BLaER1 treated with 17β-estradiol and CSF1 and Interleukin-3, amounts not matched to agents 10 nM and 100 nM (cell line): ENCODE measurements around the gene DIAPH2.

Experiments used
- H3K27ac ChIP-seq, 11 experiments: shearing (Covaris generic); formaldehyde crosslinking; 2 replicates each; pipeline ENCODE4 v1.8.1; 2022
- H3K27me3 ChIP-seq, 11 experiments: shearing (Covaris generic); formaldehyde crosslinking; 2 replicates each; pipeline ENCODE4 v1.8.1; 2022
- H3K36me3 ChIP-seq, 11 experiments: shearing (Covaris generic); formaldehyde crosslinking; 2 replicates each; pipeline ENCODE4 v1.8.1; 2022
- H3K4me1 ChIP-seq, 10 experiments: shearing (Covaris generic); formaldehyde crosslinking; 2 replicates each; pipeline ENCODE4 v1.8.1; 2022
- H3K4me2 ChIP-seq, 11 experiments: shearing (Covaris generic); formaldehyde crosslinking; 2 replicates each; pipeline ENCODE4 v1.8.1; 2022
- H3K4me3 ChIP-seq, 10 experiments: shearing (Covaris generic); formaldehyde crosslinking; 2 replicates each; pipeline ENCODE4 v1.8.1; 2022
- H3K9ac ChIP-seq, 11 experiments: shearing (Covaris generic); formaldehyde crosslinking; 2 replicates each; pipeline ENCODE4 v1.8.1; 2022
- H3K9me3 ChIP-seq, 11 experiments: shearing (Covaris generic); formaldehyde crosslinking; replicated peaks in 1 of 11; 2 replicates each; pipeline ENCODE4 v1.8.1; 2022
- H4K20me1 ChIP-seq, 11 experiments: shearing (Covaris generic); formaldehyde crosslinking; 2 replicates each; pipeline ENCODE4 v1.8.1; 2022
- Cebpa-rat ChIP-seq, 11 experiments: shearing (Covaris generic); IDR thresholded peaks; 2 replicates each; pipeline ENCODE4 v1.8.1; 2022

The DIAPH2 gene

GRCh38 chrX:97267396-97268181, 582.9 kb downstream of the DIAPH2 start:
- Histone ChIP-seq H3K27ac (no peak overlapping the region), H3K4me2 (no peak overlapping the region), H3K36me3 (no peaks in the 10 kb centered on the region), H4K20me1 (no peaks in the 10 kb centered on the region), H3K27me3 (peaks cover 15 to 65% (median 32%) of the 10 kb centered on the region in 11 experiments), H3K4me1 (peaks cover 0 to 8% (median 0%) of the 10 kb centered on the region in 10 experiments; a peak in 1 of 20 replicates), H3K4me3 (no peak overlapping the region), H3K9ac (no peak overlapping the region), H3K9me3 (no peaks in the 10 kb centered on the region)
- TF ChIP-seq Cebpa-rat (IDR thresholded peaks at IDR 0.05), result no peak

- Histone ChIP-seq H4K20me1 (no peaks in the 10 kb centered on the region), H3K9ac (no peak overlapping the region), H3K4me2 (no peak overlapping the region), H3K4me1 (peaks cover 0 to 8% (median 0%) of the 10 kb centered on the region in 10 experiments; a peak in 1 of 20 replicates), H3K27me3 (peaks cover 8 to 58% (median 27%) of the 10 kb centered on the region in 11 experiments; a peak in 19 of 22 replicates), H3K9me3 (no peaks in the 10 kb centered on the region), H3K27ac (no peak overlapping the region), H3K4me3 (no peak overlapping the region), H3K36me3 (no peaks in the 10 kb centered on the region)
- TF ChIP-seq Cebpa-rat (IDR thresholded peaks at IDR 0.05), result no peak
Observed at GRCh38 chrX:97268182-97268680, 583.6 kb downstream of the DIAPH2 start.

GRCh38 chrX:97284531-97284930, 599.9 kb downstream of the DIAPH2 start:
- peaks cover 12 to 79% (median 49%) of the 10 kb centered on the region in 11 experiments; a peak in 21 of 22 replicates for H3K27me3 ChIP-seq
- peaks cover 0 to 3% (median 0%) of the 10 kb centered on the region in 11 experiments; a peak in 1 of 22 replicates for H3K36me3 ChIP-seq
- H3K4me2 ChIP-seq, result no peak overlapping the region
- H3K27ac ChIP-seq, result no peak overlapping the region
- H3K4me3 ChIP-seq, result no peak overlapping the region
- no peaks in the 10 kb centered on the region for H3K9me3 ChIP-seq
- no peaks in the 10 kb centered on the region for H3K4me1 ChIP-seq
- 0 out of 22 replicates have a peak, but pooled peaks cover 0 to 6% (median 0%) of the 10 kb centered on the region in 11 experiments for H4K20me1 ChIP-seq
- TF ChIP-seq Cebpa-rat (IDR thresholded peaks at IDR 0.05), result no peak
- H3K9ac ChIP-seq, result no peak overlapping the region

GRCh38 chrX:97290199-97290598, 605.6 kb downstream of the DIAPH2 start:
- Histone ChIP-seq H3K4me2 (no peak overlapping the region), H3K4me3 (no peak overlapping the region), H3K9me3 (no peaks in the 10 kb centered on the region), H4K20me1 (0 out of 22 replicates have a peak, but pooled peaks cover 0 to 6% (median 0%) of the 10 kb centered on the region in 11 experiments), H3K4me1 (no peaks in the 10 kb centered on the region), H3K27ac (no peak overlapping the region), H3K9ac (no peak overlapping the region), H3K36me3 (peaks cover 0 to 3% (median 0%) of the 10 kb centered on the region in 11 experiments; a peak in 1 of 22 replicates), H3K27me3 (peaks cover 16 to 88% (median 69%) of the 10 kb centered on the region in 11 experiments; a peak in 21 of 22 replicates)
- TF ChIP-seq Cebpa-rat (IDR thresholded peaks at IDR 0.05), result no peak

GRCh38 chrX:97294041-97294440, 609.4 kb downstream of the DIAPH2 start:
- TF ChIP-seq Cebpa-rat (IDR thresholded peaks at IDR 0.05), result no peak
- no peaks in the 10 kb centered on the region for H3K9me3 ChIP-seq
- peaks cover 4 to 73% (median 46%) of the 10 kb centered on the region in 11 experiments; a peak in 21 of 22 replicates for H3K27me3 ChIP-seq
- no peak overlapping the region for H3K4me2 ChIP-seq
- H3K27ac ChIP-seq, result no peak overlapping the region
- no peak overlapping the region for H3K9ac ChIP-seq
- no peaks in the 10 kb centered on the region for H3K4me1 ChIP-seq
- no peaks in the 10 kb centered on the region for H3K36me3 ChIP-seq
- no peak overlapping the region for H3K4me3 ChIP-seq
- H4K20me1 ChIP-seq, result no peaks in the 10 kb centered on the region

- Histone ChIP-seq H3K27ac (no peak overlapping the region), H3K27me3 (peaks cover 5 to 70% (median 34%) of the 10 kb centered on the region in 11 experiments; a peak in 17 of 22 replicates), H3K9ac (no peak overlapping the region), H3K4me2 (no peak overlapping the region), H3K9me3 (no peaks in the 10 kb centered on the region), H4K20me1 (no peaks in the 10 kb centered on the region), H3K4me1 (no peaks in the 10 kb centered on the region), H3K4me3 (no peak overlapping the region), H3K36me3 (no peaks in the 10 kb centered on the region)
- no peak for TF ChIP-seq Cebpa-rat (IDR thresholded peaks at IDR 0.05)
Observed at GRCh38 chrX:97295954-97296353, 611.3 kb downstream of the DIAPH2 start.

DNA sequence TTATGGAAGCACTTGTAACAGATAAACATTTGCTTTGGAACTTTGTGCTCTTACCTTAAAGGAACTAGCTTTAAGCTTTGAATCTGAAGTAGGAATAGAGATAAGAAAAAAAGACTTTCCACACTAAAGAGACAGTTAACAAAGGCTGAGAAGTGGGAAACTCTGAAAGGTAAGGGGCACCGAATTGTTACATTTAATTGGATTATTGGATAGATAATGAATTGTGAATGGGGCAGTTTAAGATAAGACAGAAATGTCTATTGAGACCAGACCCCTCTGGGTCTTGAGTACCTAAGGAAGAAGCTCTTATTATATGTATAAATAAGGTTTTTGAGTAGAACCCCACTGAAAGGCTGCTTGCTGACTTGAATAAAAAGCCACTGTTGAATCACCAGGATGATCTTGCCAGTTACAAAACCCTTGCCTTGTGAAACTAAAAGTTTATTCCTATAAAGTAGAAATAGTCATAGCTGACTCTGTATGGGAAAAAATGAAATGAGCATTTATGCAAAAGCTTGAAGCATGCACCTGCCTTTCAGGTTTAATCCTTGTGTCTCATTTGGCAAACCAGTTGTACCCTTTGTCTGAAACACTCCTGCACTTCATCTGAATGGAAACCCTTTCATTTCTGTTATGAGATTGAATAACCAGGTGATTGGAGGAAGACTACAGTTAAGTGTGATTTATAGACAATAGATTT, 622.3 kb downstream of the DIAPH2 start:
- no peak overlapping the region for H3K4me2 ChIP-seq
- H4K20me1 ChIP-seq, result no peaks in the 10 kb centered on the region; a peak in 1 of 22 replicates
- H3K27me3 ChIP-seq, result peaks cover 24 to 86% (median 61%) of the 10 kb centered on the region in 11 experiments; a peak in 21 of 22 replicates
- H3K36me3 ChIP-seq, result no peaks in the 10 kb centered on the region
- H3K9me3 ChIP-seq, result no peaks in the 10 kb centered on the region
- no peak overlapping the region for H3K9ac ChIP-seq
- H3K27ac ChIP-seq, result no peak overlapping the region
- no peak for TF ChIP-seq Cebpa-rat (IDR thresholded peaks at IDR 0.05)
- H3K4me3 ChIP-seq, result no peak overlapping the region
- no peaks in the 10 kb centered on the region for H3K4me1 ChIP-seq

DNA sequence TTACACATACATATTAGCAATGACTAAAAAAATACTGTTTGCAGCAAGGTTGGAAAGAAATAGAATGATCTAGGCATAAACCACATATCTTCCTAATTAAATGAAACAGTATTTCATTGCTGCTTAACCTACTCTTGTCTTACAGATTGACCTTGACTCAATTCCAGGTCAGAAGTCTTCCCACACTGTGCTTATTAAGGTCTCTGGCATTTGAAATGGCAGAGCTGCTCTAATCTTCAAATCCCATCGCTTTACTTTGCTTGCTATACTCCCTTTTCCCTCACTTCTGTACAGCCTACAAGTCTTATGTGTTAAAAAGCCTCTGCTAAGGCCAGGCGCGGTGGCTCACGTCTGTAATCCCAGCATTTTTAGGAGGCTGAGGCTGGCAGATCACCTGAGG, 623.5 kb downstream of the DIAPH2 start:
- Histone ChIP-seq H3K4me2 (no peak overlapping the region), H3K27me3 (peaks cover 24 to 88% (median 68%) of the 10 kb centered on the region in 11 experiments; a peak in 21 of 22 replicates), H3K9ac (no peak overlapping the region), H3K4me3 (no peak overlapping the region), H3K36me3 (no peaks in the 10 kb centered on the region), H3K4me1 (no peaks in the 10 kb centered on the region), H4K20me1 (no peaks in the 10 kb centered on the region; a peak in 1 of 22 replicates), H3K27ac (no peak overlapping the region), H3K9me3 (no peaks in the 10 kb centered on the region)
- TF ChIP-seq Cebpa-rat (IDR thresholded peaks at IDR 0.05), result no peak

GRCh38 chrX:97309487-97310116, 625.0 kb downstream of the DIAPH2 start:
- H3K4me3 ChIP-seq, result no peak overlapping the region
- no peaks in the 10 kb centered on the region for H3K9me3 ChIP-seq
- no peak overlapping the region for H3K9ac ChIP-seq
- H3K27ac ChIP-seq, result no peak overlapping the region
- no peaks in the 10 kb centered on the region; a peak in 1 of 22 replicates for H4K20me1 ChIP-seq
- no peaks in the 10 kb centered on the region for H3K4me1 ChIP-seq
- H3K36me3 ChIP-seq, result no peaks in the 10 kb centered on the region
- no peak for TF ChIP-seq Cebpa-rat (IDR thresholded peaks at IDR 0.05)
- peaks cover 34 to 90% (median 71%) of the 10 kb centered on the region in 11 experiments; a peak in 21 of 22 replicates for H3K27me3 ChIP-seq
- no peak overlapping the region for H3K4me2 ChIP-seq
